Activated T-cell treated with anti-CD3 and anti-CD28 coated beads, Interleukin-2, amount 50 U/mL, for 1 hour (primary cell): Measurements from ENCODE around the gene TBX21.

ENCODE experiments used
- DNase-seq: peaks from one replicate; pipeline ENCODE4 v3.0.0-alpha.2; 2020

TBX21 gene

DNA sequence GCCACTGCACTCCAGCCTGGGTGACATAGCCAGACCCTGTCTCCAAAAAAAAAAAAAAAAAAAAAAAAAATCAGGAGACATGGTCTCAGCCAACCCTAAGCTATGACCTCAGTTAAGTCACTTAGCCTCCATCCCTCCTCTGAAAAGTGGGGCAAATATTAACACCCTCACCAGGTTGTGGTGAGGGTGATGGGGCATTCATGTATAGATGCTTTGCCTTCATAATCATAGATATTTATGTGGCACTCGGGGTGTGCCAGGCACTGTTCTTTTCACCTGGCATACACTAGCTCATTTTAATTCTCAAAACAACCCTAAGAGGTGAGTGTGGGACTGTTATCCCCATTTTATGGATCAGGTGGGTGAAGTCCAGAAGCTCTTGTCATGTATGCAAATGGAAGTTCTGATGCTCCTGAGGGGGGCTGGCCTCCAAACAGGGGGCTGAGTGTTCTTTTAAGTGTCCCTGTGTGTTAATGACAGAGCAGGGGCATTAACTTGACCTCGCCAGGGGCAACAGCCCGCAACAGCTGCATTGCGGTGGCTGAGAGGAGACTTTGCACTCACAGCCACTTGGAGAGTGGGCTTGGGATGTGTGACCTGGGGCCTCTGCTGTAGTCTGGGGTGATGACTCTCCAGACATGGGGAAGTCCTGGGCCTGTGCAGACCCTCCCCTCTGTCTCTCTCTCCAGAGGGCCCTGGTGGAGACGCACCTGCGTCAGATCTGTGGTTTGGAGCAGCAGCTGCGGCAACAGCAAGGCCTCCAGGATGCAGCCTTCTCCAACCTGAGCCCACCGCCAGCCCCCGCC is 34.9 kb upstream of the TBX21 start:
- no peak for DNase-seq

DNA sequence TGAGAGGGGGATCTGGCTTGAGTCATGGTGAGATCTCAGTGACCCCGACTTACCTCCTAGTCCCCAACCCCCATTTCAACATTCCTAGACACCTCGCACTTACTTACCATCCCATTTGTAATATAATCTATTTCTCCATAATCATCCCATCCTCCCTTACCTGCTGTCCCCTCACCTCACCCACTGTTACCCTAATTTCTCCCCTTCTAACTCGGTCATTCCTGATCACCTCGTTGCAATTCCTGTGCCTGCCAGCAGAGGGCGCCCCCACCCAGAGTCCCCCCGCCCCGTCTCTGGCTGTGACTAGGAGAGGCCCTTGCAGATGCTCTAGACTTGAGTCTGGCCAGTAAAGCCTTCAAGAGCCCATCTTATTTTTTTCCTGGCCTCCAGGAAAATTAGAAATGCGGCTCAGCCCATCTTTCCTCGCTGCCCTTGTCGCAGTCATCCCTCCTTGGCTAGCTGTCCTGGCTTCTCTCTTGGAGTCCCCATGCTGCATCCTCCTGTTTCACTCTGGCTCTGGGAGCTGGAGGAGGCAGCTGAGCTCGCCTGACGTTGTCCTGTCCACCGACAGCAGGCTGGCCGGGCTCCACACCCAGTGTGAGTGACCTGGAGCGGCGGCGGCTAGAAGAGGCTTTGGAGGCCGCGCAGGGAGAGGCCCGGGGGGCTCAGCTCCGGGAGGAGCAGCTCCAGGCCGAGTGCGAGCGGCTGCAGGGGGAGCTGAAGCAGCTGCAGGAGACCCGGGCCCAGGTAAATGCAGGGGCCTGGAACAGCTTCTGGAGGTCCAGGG is 34.1 kb upstream of the TBX21 start:
- peak; percentile 87 for DNase-seq

DNA sequence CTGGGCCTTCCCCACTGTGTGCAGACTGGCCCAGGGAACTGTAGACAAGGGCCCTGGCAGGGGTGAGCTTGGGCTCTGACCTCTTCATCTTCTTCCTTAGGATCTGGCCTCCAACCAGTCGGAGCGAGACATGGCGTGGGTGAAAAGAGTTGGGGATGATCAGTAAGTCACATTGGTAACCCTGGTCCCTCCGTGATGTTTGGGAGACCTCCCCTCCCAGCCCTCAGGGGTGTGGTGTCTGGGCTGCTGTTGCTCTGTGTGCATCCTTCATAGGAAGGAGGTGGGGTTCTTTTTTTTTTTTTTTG is 33.5 kb upstream of the TBX21 start:
- no peak for DNase-seq

DNA sequence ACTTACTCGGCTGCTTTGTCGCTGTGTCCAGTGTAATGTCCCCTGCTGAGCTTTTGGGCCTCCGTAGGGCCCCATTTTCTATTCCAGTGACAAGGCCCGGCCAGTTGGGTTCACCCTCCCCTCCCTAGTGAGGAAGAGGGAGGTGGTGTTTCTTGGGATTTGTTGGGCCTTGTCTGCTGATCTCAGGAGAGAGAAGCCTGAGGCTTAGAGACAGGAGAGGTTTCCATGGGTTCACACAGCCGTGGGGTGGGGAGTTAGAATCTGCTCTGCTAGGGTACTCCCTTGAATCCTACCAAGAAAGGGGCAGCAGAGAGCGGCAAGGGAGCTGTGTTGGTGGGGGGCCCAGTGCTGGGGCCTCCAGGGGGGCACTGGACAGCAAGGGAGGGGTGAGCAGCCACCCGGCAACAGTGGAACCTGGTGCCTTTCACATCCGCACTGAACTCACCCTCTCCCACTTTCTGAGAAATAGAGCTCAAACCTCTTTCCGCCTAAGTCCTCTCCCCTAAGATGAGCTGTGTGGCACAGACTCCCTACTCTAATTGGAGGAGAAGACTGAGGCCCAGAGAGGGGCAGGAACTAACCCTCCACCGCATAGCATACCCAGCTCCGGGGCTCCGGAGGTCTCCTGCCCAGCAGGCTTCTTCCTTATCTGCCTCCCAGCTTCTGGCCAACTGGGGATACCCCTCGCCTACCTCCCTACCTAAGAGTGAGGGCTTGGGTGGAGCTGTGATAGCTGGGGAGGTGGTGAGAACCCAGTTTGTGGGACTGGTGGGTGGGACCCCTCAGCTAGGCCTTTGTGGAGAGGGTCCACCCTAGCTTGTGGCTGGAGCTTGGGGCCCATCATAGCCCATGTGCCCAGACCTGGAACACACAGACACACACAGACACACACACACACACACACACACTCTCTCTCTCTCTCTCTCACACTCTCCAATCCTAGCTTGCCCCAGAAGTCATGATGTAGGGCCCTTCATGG is 32.3 kb upstream of the TBX21 start:
- no peak for DNase-seq

DNA sequence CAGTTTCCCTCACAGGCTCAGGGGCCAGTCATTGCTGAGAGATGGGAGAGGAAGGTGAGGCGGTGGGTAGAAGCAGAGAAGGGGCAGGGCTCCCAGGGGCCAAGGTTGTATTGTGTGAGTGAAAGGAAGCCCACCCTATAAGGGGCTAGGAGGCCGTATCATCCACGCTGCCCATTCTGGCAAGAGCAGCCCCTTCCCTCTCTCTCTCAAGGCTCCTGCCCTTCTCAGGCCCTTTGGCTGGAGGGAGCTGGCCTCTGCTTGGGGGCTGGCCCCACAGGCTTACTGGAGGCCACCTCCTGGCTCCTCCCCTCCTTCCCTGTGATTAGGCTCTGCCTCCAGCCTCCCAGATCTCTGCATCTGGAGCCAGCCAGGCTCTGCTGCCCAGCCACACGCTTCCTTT is 31.4 kb upstream of the TBX21 start:
- no peak for DNase-seq

DNA sequence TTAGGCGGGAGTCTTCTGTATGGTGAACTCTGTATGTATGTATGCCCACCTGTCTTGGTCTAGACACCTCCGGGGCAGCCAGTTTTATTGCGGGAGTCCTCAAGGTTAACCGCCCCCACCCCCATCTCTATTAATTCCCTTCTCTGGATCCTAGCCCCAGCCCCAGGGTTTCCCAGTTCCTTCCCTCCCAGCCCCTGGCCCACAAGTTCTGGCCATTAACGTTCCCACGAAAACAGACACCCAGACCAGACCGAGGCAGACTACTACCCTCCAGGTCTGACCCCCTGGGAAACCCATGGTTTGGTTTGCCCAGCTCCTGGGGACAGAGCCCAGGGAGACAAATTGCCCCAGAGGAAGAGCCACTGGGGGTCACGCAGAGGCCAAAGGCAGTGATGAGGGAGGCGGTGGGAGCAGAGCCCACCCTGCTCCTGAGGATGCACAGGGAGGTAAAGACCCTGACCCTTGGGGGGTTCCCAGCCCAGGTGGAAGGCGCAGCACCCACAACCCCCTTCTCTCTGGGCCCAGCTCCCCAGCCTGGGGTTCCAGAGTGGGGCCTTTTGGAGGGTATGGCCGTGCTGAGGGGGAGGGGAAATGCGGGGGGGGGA is 30.5 kb upstream of the TBX21 start:
- peak; percentile 16 for DNase-seq

DNA sequence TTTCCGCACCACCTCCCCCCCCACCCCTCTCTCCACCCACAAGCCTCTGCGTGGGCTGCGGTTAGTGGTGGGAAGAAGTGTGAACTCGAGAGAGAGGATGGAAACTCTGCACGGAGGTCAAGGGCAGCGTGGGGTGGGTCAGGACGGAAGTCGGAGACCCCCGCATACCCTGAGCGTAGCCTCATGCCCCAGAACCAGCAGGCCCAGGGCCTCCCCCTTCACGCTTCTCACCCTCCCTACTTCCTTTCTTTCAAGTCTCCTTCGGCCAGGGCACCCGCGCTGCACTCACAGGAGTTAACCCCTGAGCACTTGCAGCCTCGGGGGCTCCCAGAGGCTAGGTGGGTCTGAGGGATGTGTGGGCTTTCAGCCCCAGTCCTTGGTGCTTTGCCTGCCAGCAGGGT is 29.8 kb upstream of the TBX21 start:
- DNase-seq = peak; percentile 52

DNA sequence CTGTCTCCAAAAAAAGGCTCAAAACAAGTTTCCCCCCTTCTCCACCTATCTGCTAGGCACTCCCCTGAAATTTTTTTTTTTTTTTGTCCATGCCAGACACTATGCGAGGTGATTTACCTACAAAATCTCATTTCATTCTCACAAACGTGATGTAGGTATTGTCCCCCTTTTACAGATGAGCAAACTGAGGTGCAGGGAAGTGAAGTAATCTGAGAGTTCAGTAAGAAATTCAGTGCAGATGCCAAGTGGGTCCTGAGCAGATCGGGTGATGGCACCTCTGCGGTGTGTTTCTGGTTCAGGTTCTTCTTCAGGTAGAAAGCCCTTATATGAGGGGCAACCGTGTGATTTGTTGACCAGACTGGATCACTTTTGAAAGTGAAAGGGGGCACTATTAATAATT is 29.4 kb upstream of the TBX21 start:
- no peak for DNase-seq

DNA sequence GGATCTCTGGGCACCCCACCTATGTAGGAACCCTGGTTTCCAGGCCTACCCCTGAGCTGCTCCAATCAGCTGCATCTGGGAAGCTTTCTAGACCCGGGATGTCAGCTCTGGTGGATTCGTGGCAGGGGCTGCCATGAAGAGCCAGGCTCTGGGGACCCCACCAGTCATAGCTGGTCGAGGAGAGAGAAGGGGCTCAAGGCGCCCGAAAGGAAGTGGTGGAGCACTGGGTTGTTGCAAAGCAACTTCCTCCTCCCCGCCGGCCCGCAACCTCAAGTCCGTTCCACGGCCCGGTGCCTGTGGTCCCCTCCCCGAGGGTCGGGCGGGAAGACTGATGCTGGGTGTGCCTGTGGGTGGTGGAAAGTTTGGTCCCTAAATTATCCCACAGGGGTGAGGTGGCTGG is 28.9 kb upstream of the TBX21 start:
- peak; percentile 27 for DNase-seq

DNA sequence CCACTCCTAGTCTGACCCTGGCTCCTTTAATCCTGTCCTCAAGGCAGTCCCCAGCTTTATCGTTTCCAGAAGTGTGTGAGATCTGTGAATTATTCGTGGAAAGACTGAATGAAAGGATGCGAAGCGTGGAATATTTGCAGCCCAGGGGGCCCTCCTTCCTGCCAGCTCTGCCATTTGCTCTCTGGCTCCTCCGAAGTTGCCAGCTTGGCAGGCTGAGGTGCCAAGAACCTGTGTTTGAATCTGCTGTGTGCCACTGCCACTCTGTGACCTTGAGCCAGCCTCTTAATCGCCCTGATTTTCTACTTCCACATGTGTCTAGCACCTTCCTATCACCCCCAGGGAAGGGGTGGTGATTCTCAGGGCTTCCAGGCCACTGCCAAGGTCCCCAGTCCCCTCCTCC is 28.3 kb upstream of the TBX21 start:
- DNase-seq = no peak

DNA sequence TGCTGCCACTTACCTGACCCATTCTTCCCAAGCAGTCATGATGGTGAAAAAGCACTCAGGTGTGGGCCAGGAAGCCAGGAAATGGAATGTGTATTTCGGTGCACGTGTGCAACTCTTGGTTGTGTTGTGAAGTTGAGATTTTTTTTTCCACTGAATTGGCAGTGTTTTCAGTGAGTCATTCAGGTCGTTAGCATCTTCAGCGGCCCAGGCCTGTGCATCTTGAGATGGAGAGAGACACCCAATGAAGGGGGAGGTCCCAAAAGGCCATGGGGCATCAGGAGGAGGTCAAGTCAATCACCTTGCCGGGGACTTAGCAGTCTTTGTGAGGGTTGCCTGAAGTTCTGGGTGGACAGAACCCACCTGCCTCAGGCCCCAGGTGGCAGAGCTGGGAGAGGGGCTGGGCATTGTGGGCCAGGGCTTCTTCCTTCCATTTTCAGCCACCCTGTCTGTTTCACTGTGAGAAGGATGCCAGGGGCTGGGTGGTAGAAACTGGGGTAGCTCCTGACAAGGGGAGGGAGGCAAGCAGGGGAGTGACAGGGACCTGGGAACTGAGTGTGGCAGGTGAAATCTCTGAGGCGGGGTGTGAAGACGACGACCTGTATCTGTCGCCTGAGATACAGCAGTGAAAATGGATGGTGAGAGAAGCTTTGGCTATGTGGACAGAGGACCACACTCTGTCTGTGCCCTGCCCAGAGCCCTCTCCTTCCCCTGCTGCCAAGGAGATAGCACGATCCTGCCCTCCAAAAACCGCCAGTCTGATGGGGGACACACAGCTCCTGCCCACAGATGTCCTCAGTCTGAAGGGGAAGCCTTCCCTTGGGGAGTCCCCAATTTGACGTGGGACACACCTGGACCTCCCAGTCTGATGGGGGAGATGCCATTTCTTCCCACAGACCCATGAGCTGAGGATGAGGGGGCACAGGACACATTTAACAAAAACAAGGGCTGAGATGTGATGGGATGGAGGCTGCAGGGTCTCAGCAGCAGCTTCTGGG is 27.2 kb upstream of the TBX21 start:
- peak; percentile 46 for DNase-seq

DNA sequence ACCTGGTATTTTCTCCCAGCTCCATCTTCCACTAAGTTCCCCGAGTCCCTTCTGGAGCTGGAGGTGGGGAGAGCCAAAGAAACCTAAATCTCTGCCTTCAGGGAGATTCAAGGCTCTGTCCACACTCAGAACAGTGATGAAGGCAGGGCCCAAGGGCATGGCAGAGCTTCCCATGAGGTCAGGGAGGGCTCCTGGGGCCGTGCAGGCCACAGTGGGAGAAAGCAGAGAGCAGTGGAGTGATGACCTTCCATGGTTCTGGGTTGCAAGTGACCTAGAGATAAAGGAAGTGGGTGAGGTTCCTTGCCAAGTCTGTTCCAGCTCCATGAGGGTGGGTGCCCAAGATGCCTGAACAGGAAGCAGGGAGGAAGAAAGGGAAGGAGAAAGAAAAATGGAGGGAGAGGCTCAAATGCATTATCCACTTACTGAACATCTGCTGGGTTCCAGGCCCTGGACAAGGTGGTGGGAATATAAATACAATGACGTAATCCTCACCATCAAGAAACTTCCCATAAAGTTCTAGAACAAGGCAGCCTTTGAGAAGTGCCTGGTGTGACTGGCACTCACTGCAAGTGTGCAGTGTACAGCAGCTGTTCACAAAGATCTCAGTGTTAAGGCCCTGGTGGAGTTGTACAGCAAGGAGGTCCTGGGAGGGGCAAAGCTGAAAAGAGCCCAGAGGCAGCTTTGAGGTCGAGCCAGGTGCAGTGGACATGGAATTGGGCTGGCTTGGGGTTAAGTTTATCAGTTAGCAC is 25.8 kb upstream of the TBX21 start:
- DNase-seq = no peak

DNA sequence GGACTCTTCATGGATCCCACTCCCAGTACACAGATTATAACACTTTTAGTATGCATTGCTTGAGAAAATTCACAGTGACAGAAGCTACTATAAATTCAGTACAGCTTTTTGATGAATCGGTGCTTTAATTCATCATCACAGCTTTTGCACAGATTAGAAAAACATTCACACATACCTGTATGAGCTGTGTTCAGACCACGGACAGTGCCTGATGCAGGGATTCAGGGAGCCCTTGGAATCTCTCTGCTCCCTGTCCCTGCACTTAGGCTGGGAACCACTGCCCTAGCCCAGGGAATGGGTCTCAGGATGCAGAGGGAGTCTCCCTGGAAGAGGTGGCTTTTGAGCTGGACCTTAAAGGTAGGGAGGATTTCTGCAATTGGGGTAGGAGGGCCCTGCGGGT is 25.2 kb upstream of the TBX21 start:
- DNase-seq = no peak

DNA sequence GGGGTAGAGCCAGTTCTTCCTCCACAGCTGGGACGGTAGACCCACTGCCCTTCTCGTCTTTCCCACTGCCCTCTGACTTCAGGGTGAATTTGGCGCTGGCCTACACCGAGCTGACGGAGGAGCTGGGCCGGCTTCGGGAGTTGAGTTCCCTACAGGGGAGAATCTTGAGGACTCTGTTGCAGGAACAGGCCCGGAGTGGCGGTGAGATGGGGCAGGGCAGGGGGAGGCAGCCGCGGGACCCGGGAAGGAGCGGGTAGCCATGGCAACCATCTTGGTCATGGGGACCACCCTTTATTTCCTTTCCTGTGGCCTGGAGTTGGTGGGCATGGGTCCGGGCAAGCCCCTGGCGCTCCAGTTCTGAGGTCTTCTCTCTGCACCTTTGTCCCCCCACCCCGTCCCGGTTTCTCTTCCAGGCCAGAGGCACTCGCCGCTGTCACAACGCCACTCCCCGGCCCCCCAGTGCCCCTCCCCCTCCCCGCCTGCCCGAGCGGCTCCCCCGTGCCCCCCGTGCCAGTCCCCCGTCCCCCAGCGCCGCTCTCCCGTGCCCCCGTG is 24.6 kb upstream of the TBX21 start:
- DNase-seq = no peak

DNA sequence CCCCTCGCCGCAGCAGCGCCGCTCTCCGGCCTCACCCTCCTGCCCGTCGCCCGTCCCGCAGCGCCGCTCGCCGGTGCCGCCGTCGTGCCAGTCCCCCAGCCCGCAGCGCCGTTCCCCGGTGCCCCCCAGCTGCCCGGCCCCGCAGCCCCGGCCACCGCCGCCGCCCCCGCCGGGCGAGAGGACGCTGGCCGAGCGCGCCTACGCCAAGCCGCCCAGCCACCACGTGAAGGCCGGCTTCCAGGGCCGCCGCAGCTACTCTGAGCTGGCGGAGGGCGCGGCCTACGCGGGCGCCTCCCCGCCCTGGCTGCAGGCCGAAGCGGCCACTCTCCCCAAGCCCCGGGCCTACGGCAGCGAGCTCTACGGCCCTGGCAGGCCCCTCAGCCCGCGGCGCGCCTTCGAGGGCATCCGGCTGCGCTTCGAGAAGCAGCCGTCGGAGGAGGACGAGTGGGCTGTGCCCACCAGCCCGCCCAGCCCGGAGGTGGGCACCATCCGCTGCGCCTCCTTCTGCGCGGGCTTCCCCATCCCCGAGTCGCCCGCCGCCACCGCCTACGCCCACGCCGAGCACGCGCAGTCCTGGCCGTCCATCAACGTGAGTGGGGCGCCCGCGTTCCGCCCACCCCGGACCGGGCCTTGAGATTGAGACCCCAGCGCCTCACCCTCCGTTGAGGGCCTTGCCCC is 24.0 kb upstream of the TBX21 start:
- no peak for DNase-seq

DNA sequence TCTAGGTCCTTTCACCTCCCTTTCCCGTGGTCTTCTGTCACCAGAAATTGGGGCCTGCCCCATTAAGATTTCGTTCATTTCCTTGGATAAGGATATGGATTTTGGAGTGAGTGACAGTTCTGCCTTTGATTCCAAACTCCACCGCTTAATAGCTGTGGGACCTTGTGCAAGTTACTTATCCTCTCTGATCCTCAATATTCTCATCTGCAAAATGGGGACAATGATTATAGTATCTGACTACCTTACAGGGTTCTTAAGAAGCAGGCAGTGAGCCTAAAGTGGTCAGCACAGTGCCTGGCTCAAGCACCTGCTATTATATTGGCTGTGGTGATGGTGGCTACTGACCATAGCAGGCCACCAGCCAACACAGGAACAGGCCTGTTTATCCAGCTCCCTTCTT is 23.4 kb upstream of the TBX21 start:
- DNase-seq = no peak

DNA sequence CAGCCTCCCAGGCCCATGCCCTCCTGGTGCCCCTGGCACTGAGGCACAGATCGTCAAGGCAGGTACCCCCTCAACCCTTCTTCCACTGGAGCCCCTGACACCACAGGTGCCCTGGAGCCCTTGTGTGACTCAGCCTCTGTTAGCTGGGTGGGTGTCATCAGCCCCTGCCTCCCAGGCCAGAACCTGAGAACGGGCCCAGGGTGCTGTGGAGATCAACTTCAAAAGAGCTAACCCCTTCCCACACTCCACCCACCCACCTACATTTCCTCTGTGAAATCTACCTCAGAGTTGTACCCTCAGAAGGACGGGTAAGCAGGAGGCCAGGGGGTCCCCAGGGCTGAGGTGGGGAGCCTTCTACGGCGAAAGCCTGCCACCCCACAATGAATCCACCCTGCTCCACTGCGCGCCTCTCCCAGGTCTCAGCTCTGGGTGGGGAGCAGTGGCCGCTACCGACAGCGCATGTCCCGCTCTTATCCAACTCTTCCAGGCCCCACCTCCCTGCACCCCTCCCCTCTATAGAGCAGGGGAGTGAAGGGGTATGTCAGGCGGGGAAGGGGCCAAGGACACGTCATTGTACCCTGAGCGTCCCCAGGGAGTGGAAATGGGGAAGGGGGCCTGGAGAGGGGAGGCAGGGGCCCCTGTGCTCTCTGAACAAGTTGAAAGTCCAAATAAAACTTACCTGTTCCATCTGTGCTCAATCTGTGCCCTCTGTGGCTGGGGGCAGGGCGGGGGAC is 21.5 kb upstream of the TBX21 start:
- DNase-seq = no peak

DNA sequence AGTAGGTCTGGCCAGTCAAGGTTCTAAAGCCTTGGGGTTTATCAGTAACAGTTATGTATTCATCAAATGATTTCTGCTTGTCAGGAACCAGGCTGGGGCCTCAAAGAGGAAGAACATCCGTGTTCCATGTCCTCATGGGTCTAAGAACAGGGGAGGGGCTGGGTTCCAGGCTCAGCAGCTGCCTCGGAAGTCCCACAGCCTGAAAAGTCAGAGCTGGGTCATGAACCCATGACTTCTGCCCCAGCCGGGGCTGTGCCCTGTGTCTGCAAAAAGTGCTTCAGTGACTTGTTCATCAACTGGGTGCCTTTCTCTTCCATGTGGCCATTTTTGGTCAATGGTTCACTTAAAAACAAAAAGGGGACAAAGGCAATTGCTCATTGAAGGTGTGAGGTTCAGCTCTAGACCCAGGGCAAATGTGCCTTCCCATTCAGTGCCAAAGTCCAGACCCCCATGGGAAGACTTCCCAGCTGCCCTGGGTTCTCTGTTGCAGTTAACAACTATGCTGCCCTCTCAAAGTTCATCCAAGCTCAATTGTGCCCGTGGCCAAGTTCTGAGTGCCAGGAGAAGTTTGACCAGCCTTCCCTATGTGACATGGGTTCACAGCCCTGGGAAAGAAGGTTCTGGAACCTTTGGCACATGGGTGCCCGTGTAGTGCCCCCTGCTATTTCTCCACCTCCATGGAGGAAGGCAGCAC is 20.6 kb upstream of the TBX21 start:
- no peak for DNase-seq
